HCT116 (cell line): ENCODE measurements around the gene OSER1. TPM values are rescaled to one million over a fixed set of nuclear protein-coding genes. Genes with fewer than 3 reads are reported as not detected.

Source experiments
- ATAC-seq: fragments of 200-7000 bp; cut with Tn5 transposase; 2 replicates; pipeline ENCODE4 v1.9.1; 2020; ENCODE audit warnings: mild to moderate bottlenecking, moderate library complexity
- BruUV-seq: library from RNA; stranded (reverse); fragments of 400-500 nt; replicated peaks from 2 replicates; lab custom pipeline; 2021; lab: Mats Ljungman, UMichigan
- CTCF ChIA-PET: fragments of 300-600 bp; sonication (Branson Sonifier 250); formaldehyde crosslinking; loops from one replicate; lab custom pipeline; 2021; ENCODE audit warnings: antibody characterized with exemption; lab: Charles Lee
- POLR2A ChIA-PET: fragments of 300-600, 350-600 bp; sonication (Branson Sonifier 250); formaldehyde crosslinking; loops from one replicate; lab custom pipeline; 2021; ENCODE audit warnings: antibody characterized with exemption; lab: Charles Lee
- RAD21 ChIA-PET, 2 experiments: fragments of 300-600 bp; sonication (Branson Sonifier 250); formaldehyde crosslinking; loops; one replicate each; lab custom pipeline; 2023; ENCODE audit warnings: low total read pairs in 2 of 2; ENCODE audit not compliant: uncharacterized antibody in 2 of 2, unreplicated experiment in 2 of 2, low non-redundant PET in 1 of 2; lab: Charles Lee
- DNase-seq: peaks from one replicate; pipeline ENCODE4 v3.0.0-alpha.2; 2010; ENCODE audit warnings: low read depth, low spot score
- H2AFZ ChIP-seq: fragments of 200-600 bp; shearing (Covaris generic), sonication (generic); 2 replicates; pipeline ENCODE4 v1.6.1; 2017; ENCODE audit warnings: low read depth, mixed run types, mixed read lengths, antibody characterized with exemption, low read length; ENCODE audit not compliant: poor library complexity, severe bottlenecking
- H3K27ac ChIP-seq: 2 replicates; pipeline ENCODE4 v1.5.1; 2012; ENCODE audit warnings: low read depth, low read length
- H3K27me3 ChIP-seq: fragments of 200-600 bp; sonication (generic); 2 replicates; pipeline ENCODE4 v1.6.1; 2016; ENCODE audit warnings: mixed run types, low read length, mixed read lengths; ENCODE audit not compliant: insufficient read depth
- H3K36me3 ChIP-seq, 2 experiments: fragments of 200-500 bp in 1 of 2; fragments of 200-600 bp in 1 of 2; sonication (Bioruptor generic) in 1 of 2; sonication (generic) in 1 of 2; 2 replicates each; pipeline versions ENCODE4 v1.5.1 to v1.6.1; 2014 to 2016; ENCODE audit warnings: low read length in 2 of 2, inconsistent platforms in 1 of 2, mixed read lengths in 1 of 2, mixed run types in 1 of 2; ENCODE audit not compliant: insufficient read depth in 2 of 2, control insufficient read depth in 1 of 2
- H3K4me1 ChIP-seq, 2 experiments: fragments of 200-600 bp in 1 of 2; sonication (generic) in 1 of 2; 2 replicates each; pipeline versions ENCODE4 v1.5.1 to v1.6.1; 2012 to 2017; ENCODE audit warnings: low read length in 2 of 2, inconsistent platforms in 1 of 2, mild to moderate bottlenecking in 1 of 2, mixed read lengths in 1 of 2, mixed run types in 1 of 2, moderate library complexity in 1 of 2; ENCODE audit not compliant: insufficient read depth in 2 of 2, control insufficient read depth in 1 of 2
- H3K4me2 ChIP-seq: fragments of 200-600 bp; sonication (generic); 2 replicates; pipeline ENCODE4 v1.6.1; 2017; ENCODE audit warnings: mixed run types, low read length, mixed read lengths
- H3K4me3 ChIP-seq, 2 experiments: fragments of 200-600 bp in 1 of 2; sonication (generic) in 1 of 2; replicated peaks in 1 of 2; 2 replicates each; pipeline ENCODE4 v1.5.1; 2011 to 2016; ENCODE audit warnings: low read length in 2 of 2, control low read depth in 1 of 2, low read depth in 1 of 2, mild to moderate bottlenecking in 1 of 2, mixed read lengths in 1 of 2, mixed run types in 1 of 2
- H3K79me2 ChIP-seq: fragments of 200-600 bp; sonication (generic); 2 replicates; pipeline ENCODE4 v1.6.1; 2017; ENCODE audit warnings: mild to moderate bottlenecking, mixed run types, low read length, moderate library complexity, mixed read lengths; ENCODE audit not compliant: insufficient read depth
- H3K9ac ChIP-seq: fragments of 200-600 bp; sonication (generic); 2 replicates; pipeline ENCODE4 v1.6.1; 2016; ENCODE audit warnings: low read length, mixed read lengths
- H3K9me2 ChIP-seq: fragments of 200-600 bp; sonication (generic), shearing (Covaris generic); 2 replicates; pipeline ENCODE4 v1.6.1; 2017; ENCODE audit warnings: mixed run types, mild to moderate bottlenecking, moderate library complexity; ENCODE audit not compliant: insufficient read depth
- H3K9me3 ChIP-seq, 2 experiments: fragments of 200-500 bp in 1 of 2; fragments of 200-600 bp in 1 of 2; sonication (Bioruptor generic) in 1 of 2; sonication (generic) in 1 of 2; 2 replicates each; pipeline ENCODE4 v1.6.1; 2014 to 2017; ENCODE audit warnings: low read length in 2 of 2, mixed read lengths in 2 of 2, inconsistent platforms in 1 of 2, low read depth in 1 of 2, mild to moderate bottlenecking in 1 of 2, mixed run types in 1 of 2, moderate library complexity in 1 of 2; ENCODE audit not compliant: control insufficient read depth in 1 of 2, insufficient read depth in 1 of 2
- H4K20me1 ChIP-seq: fragments of 200-600 bp; sonication (generic), shearing (Covaris generic); 2 replicates; pipeline ENCODE4 v1.6.1; 2017; ENCODE audit warnings: mixed run types, mild to moderate bottlenecking, moderate library complexity; ENCODE audit not compliant: insufficient read depth
- ATF3 ChIP-seq: IDR thresholded peaks from 2 replicates; pipeline ENCODE4 v1.6.1; 2012
- CEBPB ChIP-seq: IDR thresholded peaks from 2 replicates; pipeline ENCODE4 v1.6.1; 2012; ENCODE audit warnings: low read depth
- EGR1 ChIP-seq: IDR thresholded peaks from 2 replicates; pipeline ENCODE4 v1.6.1; 2012; ENCODE audit warnings: low read depth
- JUND ChIP-seq: IDR thresholded peaks from 2 replicates; pipeline ENCODE4 v1.6.1; 2012
- MAX ChIP-seq: IDR thresholded peaks from 2 replicates; pipeline ENCODE4 v1.6.1; 2012
- POLR2A ChIP-seq: IDR thresholded peaks from 2 replicates; pipeline ENCODE4 v1.7.0; 2011; ENCODE audit warnings: borderline replicate concordance; ENCODE audit not compliant: insufficient read depth, insufficient read length; ENCODE audit errors: extremely low read depth
- SIN3A ChIP-seq: IDR thresholded peaks from 2 replicates; pipeline ENCODE4 v1.6.1; 2012; ENCODE audit warnings: low read depth
- SP1 ChIP-seq: IDR thresholded peaks from 2 replicates; pipeline ENCODE4 v1.6.1; 2012; ENCODE audit warnings: low read depth
- SRF ChIP-seq: IDR thresholded peaks from 2 replicates; pipeline ENCODE4 v1.6.1; 2012; ENCODE audit warnings: low read depth
- ZFX ChIP-seq: fragments of 450-650 bp; IDR thresholded peaks from 2 replicates; pipeline ENCODE4 v1.6.1; 2017
- intact Hi-C: fragments of 100-400 bp; cut with micrococcal nuclease; formaldehyde crosslinking; loops from 2 replicates; pipeline ENCODE4 v1.10.0; 2022
- total RNA-seq: library from RNA; stranded (reverse); gene quantifications from one replicate; pipeline ENCODE4 v1.2.1, GENCODE V29; 2021; ENCODE audit not compliant: unreplicated experiment
- TF ChIP-seq, protein P1 (sequence below): IDR thresholded peaks from 2 replicates; pipeline ENCODE4 v1.6.1; 2011; ENCODE audit warnings: mild to moderate bottlenecking, low read length, moderate library complexity; ENCODE audit not compliant: insufficient replicate concordance; ENCODE audit errors: extremely low read depth

OSER1 gene
- total RNA-seq, 1 experiment from 2014 or later: 28.4 TPM

DNA sequence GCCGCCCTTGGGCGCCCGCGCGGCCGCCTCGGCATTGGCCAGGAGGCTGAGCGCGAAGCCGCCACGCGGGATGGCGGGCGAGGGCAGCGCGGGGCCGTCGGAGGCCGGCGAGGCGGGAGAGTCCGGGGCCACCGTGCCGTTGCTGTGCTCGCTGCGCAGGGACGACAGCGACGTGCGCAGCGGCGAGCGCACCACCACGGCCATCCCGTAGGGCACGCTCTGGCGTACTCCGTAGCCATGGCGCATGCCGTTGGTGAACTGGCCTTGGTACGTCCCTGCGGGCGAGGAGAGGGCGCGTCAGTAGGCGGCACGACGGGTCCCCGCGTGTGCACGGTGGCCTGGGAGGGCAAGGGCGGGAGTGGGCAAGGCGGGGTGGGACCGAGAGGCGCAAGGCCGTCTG lies 50.4 kb downstream of the OSER1 start:
- no peaks in the 10 kb centered on the region for H4K20me1 ChIP-seq
- BruUV-seq: no TSS peak
- H3K27me3 ChIP-seq: 0 out of 2 replicates have a peak, but pooled peaks cover 9% of the 10 kb centered on the region
- CTCF ChIA-PET: no interaction called here
- no peak overlapping the region for H3K27ac ChIP-seq
- intact Hi-C loops: no loop called here
- H3K4me3 ChIP-seq: no peak overlapping the region
- no peaks in the 10 kb centered on the region for H3K9me2 ChIP-seq
- no peaks in the 10 kb centered on the region for H3K36me3 ChIP-seq
- no peaks in the 10 kb centered on the region for H3K9me3 ChIP-seq
- POLR2A ChIA-PET: no interaction called here
- RAD21 ChIA-PET: no interaction called here
- ATAC-seq (no peak), DNase-seq (no peak)
- no peak for TF ChIP-seq ATF3
- no peak for TF ChIP-seq ZFX
- no peaks in the 10 kb centered on the region for H3K4me1 ChIP-seq
- no peak overlapping the region for H3K4me2 ChIP-seq
- H3K79me2 ChIP-seq: no peaks in the 10 kb centered on the region
- H2AFZ ChIP-seq: no peak overlapping the region
- H3K9ac ChIP-seq: no peak overlapping the region

DNA sequence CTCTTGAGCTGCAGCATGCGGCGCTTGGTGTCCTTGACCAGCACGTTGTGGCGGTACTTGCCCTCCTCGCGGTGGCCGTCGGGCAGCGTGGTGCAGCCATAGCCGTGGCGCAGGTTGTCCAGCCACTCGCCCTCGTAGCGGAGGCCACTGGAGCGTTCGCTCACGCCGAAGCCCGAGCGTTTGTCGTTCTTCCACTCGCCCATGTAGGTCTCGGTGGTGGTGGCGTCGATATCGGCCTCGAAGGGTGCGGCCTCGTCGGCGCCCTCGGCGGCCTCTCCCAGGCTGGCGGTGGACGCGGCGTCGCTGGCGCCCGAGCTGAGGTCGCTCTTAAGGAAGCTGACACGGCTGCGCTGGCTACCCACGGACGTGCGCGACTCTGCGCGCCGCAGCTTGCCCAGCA lies 50.9 kb downstream of the OSER1 start:
- no peaks in the 10 kb centered on the region for H3K79me2 ChIP-seq
- ATAC-seq (no peak), DNase-seq (no peak)
- H3K9me3 ChIP-seq: no peaks in the 10 kb centered on the region
- H3K4me1 ChIP-seq: no peaks in the 10 kb centered on the region
- H3K9me2 ChIP-seq: no peaks in the 10 kb centered on the region
- no peaks in the 10 kb centered on the region for H3K36me3 ChIP-seq
- H3K4me3 ChIP-seq: no peak overlapping the region
- no TSS peak for BruUV-seq
- H3K27ac ChIP-seq: no peak overlapping the region
- ChIA-PET RAD21 (no interaction called here), POLR2A (no interaction called here), CTCF (no interaction called here)
- 0 out of 2 replicates have a peak, but pooled peaks cover 9% of the 10 kb centered on the region for H3K27me3 ChIP-seq
- H3K9ac ChIP-seq: no peak overlapping the region
- H4K20me1 ChIP-seq: no peaks in the 10 kb centered on the region
- H2AFZ ChIP-seq: no peak overlapping the region
- H3K4me2 ChIP-seq: no peak overlapping the region
- TF ChIP-seq, protein P1, sequence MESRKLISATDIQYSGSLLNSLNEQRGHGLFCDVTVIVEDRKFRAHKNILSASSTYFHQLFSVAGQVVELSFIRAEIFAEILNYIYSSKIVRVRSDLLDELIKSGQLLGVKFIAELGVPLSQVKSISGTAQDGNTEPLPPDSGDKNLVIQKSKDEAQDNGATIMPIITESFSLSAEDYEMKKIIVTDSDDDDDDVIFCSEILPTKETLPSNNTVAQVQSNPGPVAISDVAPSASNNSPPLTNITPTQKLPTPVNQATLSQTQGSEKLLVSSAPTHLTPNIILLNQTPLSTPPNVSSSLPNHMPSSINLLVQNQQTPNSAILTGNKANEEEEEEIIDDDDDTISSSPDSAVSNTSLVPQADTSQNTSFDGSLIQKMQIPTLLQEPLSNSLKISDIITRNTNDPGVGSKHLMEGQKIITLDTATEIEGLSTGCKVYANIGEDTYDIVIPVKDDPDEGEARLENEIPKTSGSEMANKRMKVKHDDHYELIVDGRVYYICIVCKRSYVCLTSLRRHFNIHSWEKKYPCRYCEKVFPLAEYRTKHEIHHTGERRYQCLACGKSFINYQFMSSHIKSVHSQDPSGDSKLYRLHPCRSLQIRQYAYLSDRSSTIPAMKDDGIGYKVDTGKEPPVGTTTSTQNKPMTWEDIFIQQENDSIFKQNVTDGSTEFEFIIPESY: no peak
- TF ChIP-seq SP1 (no peak), CEBPB (no peak), MAX (no peak), EGR1 (no peak), SIN3A (no peak), JUND (no peak), POLR2A (no peak), SRF (no peak)
- TF ChIP-seq, all 23 proteins: peak for 0
- intact Hi-C loops: no loop called here
